Tibial nerve (tissue), 4 donors: ENCODE results near the gene SUSD1. TPM values are rescaled to one million over a fixed set of nuclear protein-coding genes. Genes with fewer than 3 reads are reported as not detected.

Experiments used
- DNase-seq, 2 donors: peaks; one replicate each; pipeline ENCODE4 v3.0.0-alpha.2; 2019; ENCODE audit warnings: low spot score in 2 of 2
- H3K27ac ChIP-seq, 4 donors: fragments of 200-600 bp; sonication (generic) in 3 of 4; one replicate each; pipeline ENCODE4 v1.5.1; 2017 to 2019; ENCODE audit warnings: mild to moderate bottlenecking in 1 of 4
- H3K27me3 ChIP-seq, 2 donors: fragments of 200-600 bp; sonication (generic) in 1 of 2; one replicate each; pipeline versions ENCODE4 v1.5.1 to v1.6.0; 2017 to 2019
- H3K36me3 ChIP-seq, 3 donors: fragments of 200-600 bp; sonication (generic); one replicate each; pipeline ENCODE4 v1.5.1; 2018 to 2019
- H3K4me1 ChIP-seq, 4 donors: fragments of 200-600 bp; sonication (generic) in 3 of 4; one replicate each; pipeline ENCODE4 v1.5.1; 2017 to 2019
- H3K4me3 ChIP-seq, 4 donors: fragments of 200-600 bp; sonication (generic) in 3 of 4; one replicate each; pipeline ENCODE4 v1.5.1; 2017 to 2019; ENCODE audit warnings: mild to moderate bottlenecking in 1 of 4, moderate library complexity in 1 of 4
- H3K9me3 ChIP-seq, 4 donors: fragments of 200-600 bp; sonication (generic) in 3 of 4; one replicate each; pipeline ENCODE4 v1.5.1; 2017 to 2019
- CTCF ChIP-seq, 5 experiments: fragments of 200-600 bp in 3 of 5; fragments of 450-650 bp in 2 of 5; sonication (generic) in 3 of 5; IDR thresholded peaks; one replicate each; pipeline ENCODE4 v1.5.1; 2016 to 2019; ENCODE audit warnings: antibody characterized with exemption in 5 of 5, mild to moderate bottlenecking in 3 of 5, moderate library complexity in 2 of 5
- EP300 ChIP-seq, 2 donors: sonication (generic); formaldehyde crosslinking; IDR thresholded peaks; one replicate each; pipeline ENCODE4 v1.6.1; 2017; ENCODE audit warnings: antibody characterized with exemption in 2 of 2, mild to moderate bottlenecking in 1 of 2
- POLR2A ChIP-seq, 2 donors: fragments of 450-650 bp; IDR thresholded peaks; one replicate each; pipeline ENCODE4 v1.6.1; 2017; ENCODE audit warnings: antibody characterized with exemption in 2 of 2, mild to moderate bottlenecking in 2 of 2, moderate library complexity in 2 of 2
- WGBS, 2 donors: methylation state at CpG; one replicate each; pipeline ENCODE4 v1.1.5; 2018; 5-methylcytosine and 5-hydroxymethylcytosine counted together
- total RNA-seq, 4 donors: library from RNA; depleted of rRNA; stranded (reverse); fragments of >200 nt; gene quantifications; one replicate each; pipeline ENCODE4 v1.1.0, GENCODE V29; 2016

SUSD1 gene
- total RNA-seq, 4 donors from 2014 or later, result 6.9 to 19.8 (median 11.5) TPM

- no peak overlapping the region for H3K4me3 ChIP-seq
- 48 to 56% methylated on average over 2 of the region's 2 CpGs for WGBS, 2 donors
- no peaks in the 10 kb centered on the region for H3K27me3 ChIP-seq
- H3K9me3 ChIP-seq, result no peaks in the 10 kb centered on the region
- TF ChIP-seq EP300 (IDR thresholded peaks at IDR 0.05) (no peak), POLR2A (IDR thresholded peaks at IDR 0.05) (no peak), CTCF (IDR thresholded peaks at IDR 0.05) (no peak)
- H3K36me3 ChIP-seq, result no peaks in the 10 kb centered on the region
- H3K27ac ChIP-seq, result no peak overlapping the region
- no peak for DNase-seq
- peaks cover 0 to 3% (median 0%) of the 10 kb centered on the region in 4 donors for H3K4me1 ChIP-seq
These were observed 80.9 kb downstream of the SUSD1 start for GRCh38 chr9:112094241-112094640.

- no peak for DNase-seq
These were observed 81.3 kb downstream of the SUSD1 start for GRCh38 chr9:112093870-112094216.

GRCh38 chr9:112093147-112093869, 81.8 kb downstream of the SUSD1 start:
- Histone ChIP-seq H3K27me3 (no peaks in the 10 kb centered on the region), H3K4me1 (peaks cover 0 to 3% (median 0%) of the 10 kb centered on the region in 4 donors), H3K9me3 (no peaks in the 10 kb centered on the region), H3K4me3 (no peak overlapping the region), H3K27ac (no peak overlapping the region), H3K36me3 (no peaks in the 10 kb centered on the region)
- TF ChIP-seq EP300 (IDR thresholded peaks at IDR 0.05) (no peak), POLR2A (IDR thresholded peaks at IDR 0.05) (no peak), CTCF (IDR thresholded peaks at IDR 0.05) (no peak)
- 93 to 99% methylated on average over 3 to 5 of the region's 5 CpGs for WGBS, 2 donors
- no peak for DNase-seq

More at GRCh38 chr9:112093870-112094216, 81.3 kb downstream of the SUSD1 start:
- H3K9me3 ChIP-seq, result no peaks in the 10 kb centered on the region
- no peak overlapping the region for H3K4me3 ChIP-seq
- no peaks in the 10 kb centered on the region for H3K27me3 ChIP-seq
- peaks cover 0 to 3% (median 0%) of the 10 kb centered on the region in 4 donors for H3K4me1 ChIP-seq
- WGBS, 2 donors, result 67 to 75% methylated on average over 3 of the region's 3 CpGs
- TF ChIP-seq CTCF (IDR thresholded peaks at IDR 0.05), result no peak
- TF ChIP-seq POLR2A (IDR thresholded peaks at IDR 0.05), result no peak
- TF ChIP-seq EP300 (IDR thresholded peaks at IDR 0.05), result no peak
- H3K36me3 ChIP-seq, result no peaks in the 10 kb centered on the region
- no peak overlapping the region for H3K27ac ChIP-seq

- DNase-seq, result no peak
- Histone ChIP-seq H3K27me3 (no peaks in the 10 kb centered on the region), H3K36me3 (no peaks in the 10 kb centered on the region), H3K9me3 (no peaks in the 10 kb centered on the region), H3K27ac (no peak overlapping the region), H3K4me3 (no peak overlapping the region), H3K4me1 (no peaks in the 10 kb centered on the region)
- WGBS, 2 donors, result 26 to 31% methylated on average over 1 of the region's 1 CpG
- no peak for TF ChIP-seq EP300 (IDR thresholded peaks at IDR 0.05)
- peak in 1 of 5 experiments; percentile 23 for TF ChIP-seq CTCF (IDR thresholded peaks at IDR 0.05)
These were observed 83.3 kb downstream of the SUSD1 start for GRCh38 chr9:112091810-112092209.

- H3K27ac ChIP-seq, result no peak overlapping the region
- no peak overlapping the region for H3K4me3 ChIP-seq
- H3K9me3 ChIP-seq, result no peaks in the 10 kb centered on the region
- H3K27me3 ChIP-seq, result no peaks in the 10 kb centered on the region
- no peak for DNase-seq
- no peaks in the 10 kb centered on the region for H3K36me3 ChIP-seq
- H3K4me1 ChIP-seq, result no peaks in the 10 kb centered on the region
- TF ChIP-seq CTCF (IDR thresholded peaks at IDR 0.05), result no peak
- TF ChIP-seq EP300 (IDR thresholded peaks at IDR 0.05), result no peak
These were observed 87.6 kb downstream of the SUSD1 start for GRCh38 chr9:112087506-112087905.
